ENCODE data around the gene MICAL3.
A peak's percentile ranks its signal among the peaks of the same experiment; 100 is the strongest.

The MICAL3 gene

GRCh38 chr22:17828502-17829080, 195.8 kb downstream of the MICAL3 start:
- DNase-seq, result no peak

GRCh38 chr22:17827466-17827865, 196.9 kb downstream of the MICAL3 start:
- no peak for DNase-seq

GRCh38 chr22:17825876-17826550, 198.3 kb downstream of the MICAL3 start:
- DNase-seq, result no peak

GRCh38 chr22:17824457-17824856, 199.9 kb downstream of the MICAL3 start:
- no peak for DNase-seq

GRCh38 chr22:17823964-17824363, 200.4 kb downstream of the MICAL3 start:
- DNase-seq, result no peak

GRCh38 chr22:17823226-17823625, 201.1 kb downstream of the MICAL3 start:
- no peak for DNase-seq

GRCh38 chr22:17822087-17822486, 202.3 kb downstream of the MICAL3 start:
- DNase-seq, result no peak

GRCh38 chr22:17820879-17821439, 203.4 kb downstream of the MICAL3 start:
- no peak for DNase-seq

- DNase-seq, result no peak
Measured at GRCh38 chr22:17818649-17819048, 205.7 kb downstream of the MICAL3 start.

- DNase-seq, result no peak
Measured at GRCh38 chr22:17818180-17818579, 206.2 kb downstream of the MICAL3 start.

GRCh38 chr22:17817511-17818065, 206.8 kb downstream of the MICAL3 start:
- DNase-seq, result no peak

- DNase-seq, result no peak
Measured at GRCh38 chr22:17817079-17817478, 207.3 kb downstream of the MICAL3 start.

- no peak for DNase-seq
Measured at GRCh38 chr22:17816649-17817048, 207.7 kb downstream of the MICAL3 start.

- no peak for DNase-seq
Measured at GRCh38 chr22:17815703-17816254, 208.6 kb downstream of the MICAL3 start.

- DNase-seq, result no peak
Measured at GRCh38 chr22:17814830-17815229, 209.5 kb downstream of the MICAL3 start.

- DNase-seq, result no peak
Measured at GRCh38 chr22:17814084-17814483, 210.3 kb downstream of the MICAL3 start.

GRCh38 chr22:17811119-17811518, 213.2 kb downstream of the MICAL3 start:
- no peak for DNase-seq

GRCh38 chr22:17810570-17811116, 213.7 kb downstream of the MICAL3 start:
- DNase-seq, result no peak

GRCh38 chr22:17808693-17809403, 215.5 kb downstream of the MICAL3 start:
- peak in 1 of 2 donors; percentile 17 for DNase-seq

GRCh38 chr22:17807578-17808410, 216.6 kb downstream of the MICAL3 start:
- no peak for DNase-seq

- no peak for DNase-seq
Measured at GRCh38 chr22:17807086-17807485, 217.3 kb downstream of the MICAL3 start.

- DNase-seq, result peak in 1 of 2 donors; percentile 15
Measured at GRCh38 chr22:17806437-17806836, 217.9 kb downstream of the MICAL3 start.
